ENCODE results near the gene IL10RB. TPM values are rescaled to one million over a fixed set of nuclear protein-coding genes. Genes with fewer than 3 reads are reported as not detected.

Gene IL10RB
- total and polyA plus RNA-seq, 2 of the 13 experiments (the other 11 are each of a cell fraction or from before 2014, with no cell fraction given), result 17.4 to 18.2 TPM

GRCh38 chr21:33325222-33326067 lies 59.3 kb downstream of the IL10RB start (continued):
- no peak for TF ChIP-seq THAP9 (CRISPR knock-in tag; IDR thresholded peaks at IDR 0.05; ENCODE audit: borderline replicate concordance)
- no peak; the same call in 1 of the 2 replicates for TF ChIP-seq NFKBIZ (CRISPR knock-in tag; IDR thresholded peaks at IDR 0.05)
- TF ChIP-seq ZNF12 (CRISPR knock-in tag; IDR thresholded peaks at IDR 0.05), result no peak
- no peak for TF ChIP-seq PHF5A (CRISPR knock-in tag; IDR thresholded peaks at IDR 0.05; ENCODE audit: low read depth, unreplicated experiment)
- no peak for TF ChIP-seq CBX2 (IDR thresholded peaks at IDR 0.05; ENCODE audit: low read depth, low read length)
- no peak for TF ChIP-seq CBX2 (CRISPR knock-in tag; IDR thresholded peaks at IDR 0.05; ENCODE audit: low read depth)
- no peak for TF ChIP-seq U2AF2 (IDR thresholded peaks at IDR 0.05; ENCODE audit: low read depth, low read length)
- no peak for TF ChIP-seq CHCHD3 (CRISPR knock-in tag; IDR thresholded peaks at IDR 0.05)
- no peak for TF ChIP-seq CSRNP1 (CRISPR knock-in tag; IDR thresholded peaks at IDR 0.05)
- no peak for TF ChIP-seq RERE (CRISPR knock-in tag; IDR thresholded peaks at IDR 0.05; ENCODE audit: low read depth)
- no peak for TF ChIP-seq FLYWCH1 (CRISPR knock-in tag; IDR thresholded peaks at IDR 0.05)
- TF ChIP-seq ZNF326 (CRISPR knock-in tag; IDR thresholded peaks at IDR 0.05; ENCODE audit: borderline replicate concordance), result no peak
- no peak for TF ChIP-seq RXRA (CRISPR knock-in tag; IDR thresholded peaks at IDR 0.05)
- TF ChIP-seq NCOA2 (CRISPR knock-in tag; IDR thresholded peaks at IDR 0.05), result peak; percentile 25; the same call in 1 of the 2 replicates
- TF ChIP-seq FOXA3 (CRISPR knock-in tag; IDR thresholded peaks at IDR 0.05), result no peak
- peak; percentile 57; the same call in 1 of the 2 replicates for TF ChIP-seq ZNF143 (CRISPR knock-in tag; IDR thresholded peaks at IDR 0.05)
- no peak; the same call in 1 of the 2 replicates for TF ChIP-seq SNAI1 (CRISPR knock-in tag; IDR thresholded peaks at IDR 0.05; ENCODE audit: borderline replicate concordance)
- 0 out of 2 replicates have a peak, but pooled peaks have one; percentile 16 for TF ChIP-seq ZNF460 (CRISPR knock-in tag; IDR thresholded peaks at IDR 0.05; ENCODE audit: borderline replicate concordance)
- no peak for TF ChIP-seq PITX1 (CRISPR knock-in tag; IDR thresholded peaks at IDR 0.05)
- 0 out of 2 replicates have a peak, but pooled peaks have one; percentile 39 for TF ChIP-seq SMAD3 (CRISPR knock-in tag; IDR thresholded peaks at IDR 0.05)
- TF ChIP-seq ZNF468 (CRISPR knock-in tag; IDR thresholded peaks at IDR 0.05), result no peak
